Smooth muscle cell (in vitro differentiated cells): ENCODE results near the gene SCAPER. TPM values are rescaled to one million over a fixed set of nuclear protein-coding genes. Genes with fewer than 3 reads are reported as not detected.

Experiments used
- DNase-seq: peaks from one replicate; lab custom pipeline; 2025; ENCODE audit not compliant: unreplicated experiment; lab: John Stamatoyannopoulos, UW
- H2AFZ ChIP-seq: fragments of 200-600 bp; sonication (generic); 2 replicates; pipeline ENCODE4 v1.6.0; 2016; ENCODE audit warnings: antibody characterized with exemption, low read depth, mild to moderate bottlenecking
- H3F3A ChIP-seq: fragments of 200-600 bp; sonication (generic); 2 replicates; pipeline ENCODE4 v1.6.0; 2017; ENCODE audit warnings: antibody characterized with exemption, low read depth
- H3K27ac ChIP-seq: fragments of 200-600 bp; sonication (generic); 2 replicates; pipeline ENCODE4 v1.5.1; 2016; ENCODE audit warnings: low read depth, mild to moderate bottlenecking
- H3K27me3 ChIP-seq: fragments of 200-600 bp; sonication (generic); 2 replicates; pipeline ENCODE4 v1.6.1; 2016; ENCODE audit warnings: low read depth, mild to moderate bottlenecking
- H3K36me3 ChIP-seq: fragments of 200-600 bp; sonication (generic); 2 replicates; pipeline ENCODE4 v1.5.1; 2016; ENCODE audit warnings: low read depth
- H3K4me1 ChIP-seq: fragments of 200-600 bp; sonication (generic); 2 replicates; pipeline ENCODE4 v1.5.1; 2016; ENCODE audit warnings: low read depth
- H3K4me2 ChIP-seq: fragments of 200-600 bp; sonication (generic); 2 replicates; pipeline ENCODE4 v1.6.0; 2016; ENCODE audit warnings: mild to moderate bottlenecking
- H3K4me3 ChIP-seq: fragments of 200-600 bp; sonication (generic); 2 replicates; pipeline ENCODE4 v1.5.1; 2016; ENCODE audit warnings: mild to moderate bottlenecking
- H3K79me2 ChIP-seq: fragments of 200-600 bp; sonication (generic); 2 replicates; pipeline ENCODE4 v1.6.0; 2016; ENCODE audit warnings: low read depth, mild to moderate bottlenecking
- H3K9ac ChIP-seq: fragments of 200-600 bp; sonication (generic); 2 replicates; pipeline ENCODE4 v1.6.0; 2016; ENCODE audit warnings: low read depth
- H3K9me3 ChIP-seq: fragments of 200-600 bp; sonication (generic); replicated peaks from 2 replicates; pipeline ENCODE4 v1.5.1; 2016; ENCODE audit warnings: low read depth
- H4K20me1 ChIP-seq: fragments of 200-600 bp; sonication (generic); 2 replicates; pipeline ENCODE4 v1.6.0; 2016; ENCODE audit warnings: low read depth
- CTCF ChIP-seq: fragments of 200-600 bp; sonication (generic); IDR thresholded peaks from 2 replicates; pipeline ENCODE4 v1.5.1; 2017; ENCODE audit warnings: borderline replicate concordance, mild to moderate bottlenecking, antibody characterized with exemption; ENCODE audit not compliant: insufficient read depth, poor library complexity, severe bottlenecking
- WGBS: methylation state at CpG from one replicate; pipeline ENCODE4 v1.1.7; 2016; ENCODE audit warnings: low lambda C conversion rate; 5-methylcytosine and 5-hydroxymethylcytosine counted together
- polyA plus RNA-seq: library from polyadenylated mRNA; unstranded; fragments of >200 nt; fragmentation: Nextera tagmentation; extraction: Ambion mirVana; gene quantifications from 2 replicates; pipeline ENCODE4 v1.2.1, GENCODE V29; 2016
- total RNA-seq: library from RNA; depleted of rRNA; stranded (reverse); fragments of >200 nt; gene quantifications from 2 replicates; pipeline ENCODE4 v1.2.3, GENCODE V29; 2014

The SCAPER gene
- total and polyA plus RNA-seq, 2 experiments from 2014 or later: 6.6 to 34.3 TPM

- H3K9ac ChIP-seq: no peak overlapping the region
- no peaks in the 10 kb centered on the region for H4K20me1 ChIP-seq
- H3K9me3 ChIP-seq: peaks cover 9% of the 10 kb centered on the region
- no peak for DNase-seq
- no peak overlapping the region for H3K27ac ChIP-seq
- no peaks in the 10 kb centered on the region for H3K79me2 ChIP-seq
- no peak overlapping the region for H3K4me3 ChIP-seq
- no peak overlapping the region for H3K4me2 ChIP-seq
- H2AFZ ChIP-seq: no peak overlapping the region
- H3K36me3 ChIP-seq: peaks cover 7% of the 10 kb centered on the region
- no peaks in the 10 kb centered on the region for H3K27me3 ChIP-seq
- 100% methylated on average over 1 of the region's 1 CpG for WGBS
- H3F3A ChIP-seq: no peaks in the 10 kb centered on the region
- no peak for TF ChIP-seq CTCF
- H3K4me1 ChIP-seq: no peaks in the 10 kb centered on the region
Observed at GRCh38 chr15:76637166-76637565, 268.0 kb downstream of the SCAPER start.

- H3K79me2 ChIP-seq: no peaks in the 10 kb centered on the region
- TF ChIP-seq CTCF: no peak
- no peak overlapping the region for H3K9ac ChIP-seq
- no peaks in the 10 kb centered on the region for H3F3A ChIP-seq
- no peaks in the 10 kb centered on the region for H3K27me3 ChIP-seq
- H3K4me3 ChIP-seq: no peak overlapping the region
- H4K20me1 ChIP-seq: no peaks in the 10 kb centered on the region
- no peak overlapping the region for H3K27ac ChIP-seq
- no peak overlapping the region for H3K4me2 ChIP-seq
- peaks cover 7% of the 10 kb centered on the region for H3K36me3 ChIP-seq
- peaks cover 9% of the 10 kb centered on the region for H3K9me3 ChIP-seq
- no peak for DNase-seq
- no peaks in the 10 kb centered on the region for H3K4me1 ChIP-seq
- no peak overlapping the region for H2AFZ ChIP-seq
Observed at GRCh38 chr15:76636059-76636458, 269.1 kb downstream of the SCAPER start.

- H3K36me3 ChIP-seq: no peaks in the 10 kb centered on the region
- no peak overlapping the region for H3K4me2 ChIP-seq
- H2AFZ ChIP-seq: no peak overlapping the region
- no peaks in the 10 kb centered on the region for H3K79me2 ChIP-seq
- no peak overlapping the region for H3K4me3 ChIP-seq
- H3K9me3 ChIP-seq: no peaks in the 10 kb centered on the region
- TF ChIP-seq CTCF: no peak
- 93% methylated on average over 4 of the region's 4 CpGs for WGBS
- no peak for DNase-seq
- H4K20me1 ChIP-seq: no peaks in the 10 kb centered on the region
- no peak overlapping the region for H3K27ac ChIP-seq
- H3K27me3 ChIP-seq: no peaks in the 10 kb centered on the region
- no peaks in the 10 kb centered on the region for H3F3A ChIP-seq
- no peak overlapping the region for H3K9ac ChIP-seq
- no peaks in the 10 kb centered on the region for H3K4me1 ChIP-seq
Observed at GRCh38 chr15:76626611-76627010, 278.5 kb downstream of the SCAPER start.

- no peak for TF ChIP-seq CTCF
- H3K36me3 ChIP-seq: no peaks in the 10 kb centered on the region
- no peaks in the 10 kb centered on the region for H3K79me2 ChIP-seq
- no peak overlapping the region for H2AFZ ChIP-seq
- WGBS: 69% methylated on average over 4 of the region's 4 CpGs
- no peak overlapping the region for H3K4me2 ChIP-seq
- H3K9ac ChIP-seq: no peak overlapping the region
- H4K20me1 ChIP-seq: no peaks in the 10 kb centered on the region
- H3F3A ChIP-seq: no peaks in the 10 kb centered on the region
- no peaks in the 10 kb centered on the region for H3K4me1 ChIP-seq
- H3K27ac ChIP-seq: no peak overlapping the region
- no peak for DNase-seq
- H3K27me3 ChIP-seq: no peaks in the 10 kb centered on the region
- no peak overlapping the region for H3K4me3 ChIP-seq
- H3K9me3 ChIP-seq: no peaks in the 10 kb centered on the region
Observed at GRCh38 chr15:76625267-76625666, 279.9 kb downstream of the SCAPER start.
